Sigmoid colon (tissue), 7 donors: ENCODE data around the gene TTC5. TPM values are rescaled to one million over a fixed set of nuclear protein-coding genes. Genes with fewer than 3 reads are reported as not detected.
"Not testable (repeated sequence)": the region's sequence is repeated elsewhere in the genome, so short reads cannot be mapped to it uniquely, and the experiment has no call there.

Experiments
- DNase-seq: peaks from one replicate; pipeline ENCODE4 v3.0.0-alpha.2; 2019
- H3K27ac ChIP-seq, 4 donors: fragments of 200-600 bp; sonication (generic); one replicate each; pipeline ENCODE4 v1.5.1; 2016 to 2019; ENCODE audit warnings: mild to moderate bottlenecking in 1 of 4
- H3K27me3 ChIP-seq, 3 donors: fragments of 200-600 bp; sonication (generic); one replicate each; pipeline ENCODE4 v1.5.1; 2019; ENCODE audit warnings: mild to moderate bottlenecking in 1 of 3
- H3K36me3 ChIP-seq, 4 donors: fragments of 200-600 bp; sonication (generic); one replicate each; pipeline ENCODE4 v1.5.1; 2016 to 2019
- H3K4me1 ChIP-seq, 4 donors: fragments of 200-600 bp; sonication (generic); one replicate each; pipeline ENCODE4 v1.5.1; 2017 to 2019
- H3K4me3 ChIP-seq, 4 donors: fragments of 200-600 bp; sonication (generic); one replicate each; pipeline ENCODE4 v1.5.1; 2017 to 2019; ENCODE audit warnings: mild to moderate bottlenecking in 2 of 4, moderate library complexity in 1 of 4
- H3K9me3 ChIP-seq, 4 donors: fragments of 200-600 bp in 3 of 4; sonication (generic) in 3 of 4; one replicate each; pipeline versions ENCODE4 v1.5.1 to v1.6.1; 2013 to 2019
- EP300 ChIP-seq, 4 donors: sonication (generic); formaldehyde crosslinking; IDR thresholded peaks; one replicate each; pipeline ENCODE4 v1.6.1; 2017; ENCODE audit warnings: antibody characterized with exemption in 4 of 4
- POLR2A ChIP-seq, 2 donors: fragments of 450-650 bp; IDR thresholded peaks; one replicate each; pipeline ENCODE4 v1.6.1; 2016; ENCODE audit warnings: antibody characterized with exemption in 2 of 2, mild to moderate bottlenecking in 2 of 2, moderate library complexity in 2 of 2
- POLR2AphosphoS5 ChIP-seq, 4 donors: sonication (generic); formaldehyde crosslinking; IDR thresholded peaks; one replicate each; pipeline ENCODE4 v1.6.1; 2017; ENCODE audit warnings: antibody characterized with exemption in 4 of 4
- WGBS, 2 donors: extraction: QIAGEN DNeasy Blood & Tissue Kit; methylation state at CpG; one replicate each; pipeline ENCODE4 v1.1.7; 2013; 5-methylcytosine and 5-hydroxymethylcytosine counted together
- intact Hi-C: fragments of 100-400 bp; cut with DNase I; formaldehyde crosslinking; loops from one replicate; pipeline ENCODE4 v1.15.1; 2023
- polyA plus RNA-seq, 3 donors: library from polyadenylated mRNA; stranded (reverse); fragments of 200-250 nt; gene quantifications; one replicate each; pipeline ENCODE4 v1.2.3, GENCODE V29; 2013
- total RNA-seq, 4 donors: library from RNA; depleted of rRNA; stranded (reverse); fragments of >200 nt; gene quantifications; one replicate each; pipeline ENCODE4 v1.1.0, GENCODE V29; 2016
- TF ChIP-seq, protein P1 (sequence below), 4 experiments: fragments of 450-650 bp in 3 of 4; fragments of 200-600 bp in 1 of 4; IDR thresholded peaks; one replicate each; pipeline ENCODE4 v1.5.1; 2016 to 2019; ENCODE audit warnings: antibody characterized with exemption in 4 of 4, mild to moderate bottlenecking in 3 of 4, moderate library complexity in 2 of 4
- donor health status: healthy with polysubstance abuse.
- donor health status: Bipolar disorder and iron deficiency.
- donor health status: healthy.

Gene TTC5
- total and polyA plus RNA-seq, 7 donors = 3.6 to 16.3 (median 6.8) TPM

DNA sequence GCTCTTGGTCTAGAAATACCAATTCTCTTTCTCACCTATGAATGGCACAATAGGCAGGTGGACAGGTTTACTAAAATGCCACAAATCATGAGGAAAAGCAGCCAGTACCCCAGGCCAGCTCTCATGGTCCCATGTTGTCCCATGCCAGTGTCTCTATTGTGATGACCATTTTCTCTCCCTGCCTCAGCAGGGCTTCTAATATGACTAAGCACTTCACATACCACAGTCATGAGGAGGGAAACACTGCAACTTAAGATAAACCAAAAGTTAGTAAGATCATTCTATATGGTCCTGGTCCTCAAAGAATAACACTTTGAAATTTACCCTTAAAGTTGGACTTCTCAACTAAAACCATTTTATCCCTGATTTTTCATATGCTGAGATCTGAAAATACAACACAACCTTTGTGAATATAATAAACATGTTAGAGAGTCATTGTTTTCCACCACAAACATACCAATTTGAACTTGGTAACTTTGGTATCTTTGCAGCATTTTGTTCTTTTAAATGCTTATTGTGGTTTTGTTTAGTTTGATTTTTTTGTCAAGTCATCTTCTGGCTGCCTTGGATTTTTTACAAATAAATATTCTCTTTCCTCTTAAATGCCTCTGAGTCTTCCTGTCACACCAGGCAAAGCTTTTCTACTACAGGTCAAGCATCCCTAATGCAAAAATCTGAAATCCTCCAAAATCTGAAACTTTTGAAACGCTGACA is 3.6 kb downstream of the TTC5 start:
- 91 to 93% methylated on average over 1 of the region's 1 CpG for WGBS, 2 donors
- H3K27ac ChIP-seq = no peak overlapping the region
- no peak for DNase-seq
- intact Hi-C loops = no loop called here
- TF ChIP-seq, protein P1, sequence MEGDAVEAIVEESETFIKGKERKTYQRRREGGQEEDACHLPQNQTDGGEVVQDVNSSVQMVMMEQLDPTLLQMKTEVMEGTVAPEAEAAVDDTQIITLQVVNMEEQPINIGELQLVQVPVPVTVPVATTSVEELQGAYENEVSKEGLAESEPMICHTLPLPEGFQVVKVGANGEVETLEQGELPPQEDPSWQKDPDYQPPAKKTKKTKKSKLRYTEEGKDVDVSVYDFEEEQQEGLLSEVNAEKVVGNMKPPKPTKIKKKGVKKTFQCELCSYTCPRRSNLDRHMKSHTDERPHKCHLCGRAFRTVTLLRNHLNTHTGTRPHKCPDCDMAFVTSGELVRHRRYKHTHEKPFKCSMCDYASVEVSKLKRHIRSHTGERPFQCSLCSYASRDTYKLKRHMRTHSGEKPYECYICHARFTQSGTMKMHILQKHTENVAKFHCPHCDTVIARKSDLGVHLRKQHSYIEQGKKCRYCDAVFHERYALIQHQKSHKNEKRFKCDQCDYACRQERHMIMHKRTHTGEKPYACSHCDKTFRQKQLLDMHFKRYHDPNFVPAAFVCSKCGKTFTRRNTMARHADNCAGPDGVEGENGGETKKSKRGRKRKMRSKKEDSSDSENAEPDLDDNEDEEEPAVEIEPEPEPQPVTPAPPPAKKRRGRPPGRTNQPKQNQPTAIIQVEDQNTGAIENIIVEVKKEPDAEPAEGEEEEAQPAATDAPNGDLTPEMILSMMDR (IDR thresholded peaks at IDR 0.05) = no peak
- TF ChIP-seq POLR2A (IDR thresholded peaks at IDR 0.05) = no peak
- no peak for TF ChIP-seq POLR2AphosphoS5 (IDR thresholded peaks at IDR 0.05)
- TF ChIP-seq EP300 (IDR thresholded peaks at IDR 0.05) = no peak
- H3K4me3 ChIP-seq = no peak overlapping the region
- peaks cover 0 to 20% (median 13%) of the 10 kb centered on the region in 4 donors for H3K4me1 ChIP-seq
- no peaks in the 10 kb centered on the region for H3K9me3 ChIP-seq
- H3K27me3 ChIP-seq = no peaks in the 10 kb centered on the region
- H3K36me3 ChIP-seq = peaks cover 22 to 48% (median 28%) of the 10 kb centered on the region in 4 donors

DNA sequence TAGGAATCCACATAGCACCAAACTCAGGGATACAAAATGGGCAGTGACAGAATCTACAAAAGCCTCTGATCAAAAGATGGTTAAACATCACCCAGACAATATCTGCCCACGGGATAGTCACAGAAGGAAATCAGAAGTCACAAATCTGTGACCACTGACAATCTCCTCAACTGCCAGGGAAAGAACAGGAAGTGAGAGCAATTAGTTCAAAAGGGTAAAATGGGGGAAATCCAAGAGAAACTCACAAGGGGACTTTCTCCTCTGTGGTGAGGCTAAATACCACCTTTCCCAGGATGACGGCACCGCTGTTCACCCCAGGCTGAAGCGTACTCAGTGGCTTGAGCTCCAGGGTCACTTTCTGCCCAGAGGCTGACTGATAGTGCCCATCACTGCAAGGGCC is 10.7 kb downstream of the TTC5 start:
- no peaks in the 10 kb centered on the region for H3K27me3 ChIP-seq
- TF ChIP-seq, protein P1 (IDR thresholded peaks at IDR 0.05) = no peak
- TF ChIP-seq POLR2AphosphoS5 (IDR thresholded peaks at IDR 0.05) (no peak), EP300 (IDR thresholded peaks at IDR 0.05) (no peak), POLR2A (IDR thresholded peaks at IDR 0.05) (no peak)
- peaks cover 36 to 100% (median 68%) of the 10 kb centered on the region in 4 donors for H3K36me3 ChIP-seq
- DNase-seq = no peak
- no peaks in the 10 kb centered on the region for H3K4me1 ChIP-seq
- H3K4me3 ChIP-seq = no peak overlapping the region
- WGBS, 2 donors = 74 to 77% methylated on average over 4 of the region's 4 CpGs
- no peak overlapping the region for H3K27ac ChIP-seq
- intact Hi-C loops = no loop called here
- H3K9me3 ChIP-seq = no peaks in the 10 kb centered on the region

DNA sequence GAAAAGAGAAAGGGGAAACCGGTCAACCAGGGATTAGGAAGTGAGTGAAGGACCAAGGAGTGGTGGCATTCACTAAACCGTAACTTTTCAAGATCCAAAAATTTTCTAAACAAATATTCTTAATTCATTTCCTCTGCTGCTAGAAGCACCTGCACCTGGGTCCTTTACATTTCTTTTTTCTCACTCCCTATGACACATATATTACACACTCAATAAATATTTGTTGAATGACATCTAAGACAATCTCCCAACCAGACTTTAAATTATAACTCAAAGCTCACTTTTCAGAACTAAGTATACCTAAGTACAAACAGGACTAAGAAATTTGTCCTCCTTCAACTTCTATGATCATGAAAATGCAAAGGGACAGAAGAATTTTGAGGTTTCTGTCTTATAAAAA is 11.1 kb downstream of the TTC5 start:
- no peak overlapping the region for H3K27ac ChIP-seq
- H3K4me3 ChIP-seq = no peak overlapping the region
- no peak for TF ChIP-seq POLR2A (IDR thresholded peaks at IDR 0.05)
- TF ChIP-seq, protein P1 (IDR thresholded peaks at IDR 0.05) = no peak
- TF ChIP-seq EP300 (IDR thresholded peaks at IDR 0.05) = no peak
- TF ChIP-seq POLR2AphosphoS5 (IDR thresholded peaks at IDR 0.05) = no peak
- no peaks in the 10 kb centered on the region for H3K27me3 ChIP-seq
- H3K4me1 ChIP-seq = no peaks in the 10 kb centered on the region
- DNase-seq = no peak
- peaks cover 34 to 100% (median 67%) of the 10 kb centered on the region in 4 donors for H3K36me3 ChIP-seq
- H3K9me3 ChIP-seq = no peaks in the 10 kb centered on the region
- WGBS, 2 donors = 90 to 92% methylated on average over 2 of the region's 2 CpGs
- intact Hi-C loops = no loop called here

DNA sequence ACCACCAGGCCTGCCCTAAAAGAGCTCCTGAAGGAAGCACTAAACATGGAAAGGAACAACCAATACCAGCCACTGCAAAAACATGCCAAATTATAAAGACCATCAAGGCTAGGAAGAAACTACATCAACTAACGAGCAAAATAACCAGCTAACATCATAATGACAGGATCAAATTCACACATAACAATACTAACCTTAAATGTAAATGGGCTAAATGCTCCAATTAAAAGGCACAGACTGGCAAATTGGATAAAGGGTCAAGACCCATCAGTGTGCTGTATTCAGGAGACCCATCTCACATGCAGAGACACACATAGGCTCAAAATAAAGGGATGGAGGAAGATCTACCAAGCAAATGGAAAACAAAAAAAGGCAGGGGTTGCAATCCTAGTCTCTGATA is 23.8 kb downstream of the TTC5 start:
- 100% methylated on average over 1 of the region's 1 CpG for WGBS, 2 donors
- H3K36me3 ChIP-seq = peaks cover 0 to 14% (median under 1%) of the 10 kb centered on the region in 4 donors
- H3K4me1 ChIP-seq, H3K27ac ChIP-seq, H3K9me3 ChIP-seq, H3K4me3 ChIP-seq, H3K27me3 ChIP-seq, DNase-seq, intact Hi-C loops: not testable (repeated sequence)

DNA sequence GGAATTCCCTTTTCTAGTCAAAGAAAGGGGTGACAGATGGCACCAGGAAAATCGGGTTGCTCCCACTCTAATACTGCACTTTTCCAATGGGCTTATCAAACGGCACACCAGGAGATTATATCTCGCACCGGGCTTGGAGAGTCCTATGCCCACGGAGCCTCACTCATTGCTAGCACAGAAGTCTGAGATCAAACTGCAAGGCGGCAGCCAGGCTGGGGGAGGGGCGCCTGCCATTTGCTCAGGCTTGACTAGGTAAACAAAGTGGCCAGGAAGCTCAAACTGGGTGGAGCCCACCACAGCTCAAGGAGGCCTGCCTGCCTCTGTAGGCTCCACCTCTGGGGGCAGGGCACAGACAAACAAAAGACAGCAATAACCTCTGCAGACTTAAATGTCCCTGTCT is 25.5 kb downstream of the TTC5 start:
- H3K27me3 ChIP-seq, H3K4me1 ChIP-seq, H3K36me3 ChIP-seq, H3K4me3 ChIP-seq, H3K27ac ChIP-seq, DNase-seq, H3K9me3 ChIP-seq, intact Hi-C loops: not testable (repeated sequence)
- WGBS, 2 donors = 94 to 95% methylated on average over 7 of the region's 7 CpGs

DNA sequence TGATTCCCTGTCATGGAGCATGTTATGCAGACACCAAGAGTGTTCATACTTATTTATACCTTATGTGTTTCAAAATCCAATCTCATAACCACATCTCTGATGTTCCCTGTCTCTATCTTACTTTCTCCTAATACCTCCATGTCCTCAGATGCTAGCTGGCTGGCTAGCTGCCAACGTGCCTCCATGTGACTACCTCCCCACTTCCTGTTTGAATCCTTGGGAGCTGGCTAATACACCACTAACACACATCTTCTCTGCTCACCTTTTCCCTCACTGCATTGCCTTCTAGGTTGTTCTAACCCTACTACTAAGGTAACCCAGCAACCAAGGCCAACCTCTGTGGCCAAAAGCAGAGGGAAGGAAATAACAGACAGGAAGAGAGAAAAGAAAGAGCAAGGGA is 27.3 kb downstream of the TTC5 start:
- no peaks in the 10 kb centered on the region for H3K27me3 ChIP-seq
- TF ChIP-seq, protein P1 (IDR thresholded peaks at IDR 0.05) = no peak
- no peak for TF ChIP-seq POLR2A (IDR thresholded peaks at IDR 0.05)
- no peak for TF ChIP-seq EP300 (IDR thresholded peaks at IDR 0.05)
- no peak for TF ChIP-seq POLR2AphosphoS5 (IDR thresholded peaks at IDR 0.05)
- peaks cover 0 to 3% (median 0%) of the 10 kb centered on the region in 4 donors for H3K36me3 ChIP-seq
- H3K4me3 ChIP-seq = no peak overlapping the region
- no peak overlapping the region for H3K27ac ChIP-seq
- intact Hi-C loops = no loop called here
- H3K4me1 ChIP-seq = no peaks in the 10 kb centered on the region
- WGBS, 2 donors = 44 to 68% methylated on average over 1 of the region's 1 CpG
- peaks cover 0 to 3% (median 0%) of the 10 kb centered on the region in 4 donors for H3K9me3 ChIP-seq
- no peak for DNase-seq
